K562 (cell line): ENCODE measurements around the gene COL23A1. TPM values are rescaled to one million over a fixed set of nuclear protein-coding genes. Genes with fewer than 3 reads are reported as not detected.

Source experiments
- ATAC-seq: fragments of 200-7000 bp; cut with Tn5 transposase; 3 replicates; pipeline ENCODE4 v1.9.1; 2020; ENCODE audit warnings: moderate library complexity
- BruUV-seq: library from RNA; stranded (reverse); fragments of 400-500 nt; replicated peaks from 2 replicates; lab custom pipeline; 2021; lab: Mats Ljungman, UMichigan
- CTCF ChIA-PET: fragments of 300-600 bp; formaldehyde crosslinking; extraction: SDS; loops from one replicate; lab custom pipeline; 2021; ENCODE audit warnings: low intra/inter-chr PET ratio; lab: Yijun Ruan, JAX
- POLR2A ChIA-PET: fragments of 300-600, 350-650 bp; sonication (Branson Sonifier 250); formaldehyde crosslinking; extraction: SDS; loops from one replicate; lab custom pipeline; 2021; ENCODE audit warnings: antibody characterized with exemption, inconsistent platforms; lab: Yijun Ruan, JAX
- DNase-seq, 4 experiments: peaks; one replicate each; pipeline versions ENCODE4 v3.0.0 to v3.0.0-alpha.2; 2011 to 2018; ENCODE audit warnings: low spot score in 3 of 4, mixed read lengths in 3 of 4; ENCODE audit errors: extremely low read depth in 1 of 4
- FAIRE-seq: peaks from 2 replicates; lab custom pipeline; 2011; peaks lifted over from hg19 to GRCh38; lab: Jason Lieb, UNC
- H2AFZ ChIP-seq: 2 replicates; pipeline ENCODE4 v1.6.0; 2011; ENCODE audit warnings: low read depth, low read length, control low read depth, inconsistent platforms
- H3K27ac ChIP-seq: fragments of 200-600 bp; 3 replicates; pipeline ENCODE4 v1.8.0; 2011; ENCODE audit warnings: low read depth, mild to moderate bottlenecking, control low read depth, inconsistent platforms, low read length, moderate library complexity, mixed read lengths; ENCODE audit errors: extremely low read depth
- H3K27me3 ChIP-seq, 2 experiments: fragments of 300-600 bp in 1 of 2; 2 replicates in 1 of 2; 3 replicates in 1 of 2; pipeline versions ENCODE4 v1.6.0 to v1.8.0; 2011; ENCODE audit warnings: inconsistent platforms in 2 of 2, low read length in 2 of 2, mild to moderate bottlenecking in 1 of 2, mixed read lengths in 1 of 2, moderate library complexity in 1 of 2; ENCODE audit not compliant: control insufficient read depth in 2 of 2, insufficient read depth in 2 of 2
- H3K36me3 ChIP-seq: fragments of 300-600 bp; 3 replicates; pipeline ENCODE4 v1.8.0; 2011; ENCODE audit warnings: mild to moderate bottlenecking, low read length, inconsistent platforms; ENCODE audit not compliant: control insufficient read depth, insufficient read depth
- H3K4me1 ChIP-seq, 2 experiments: fragments of 200-600 bp in 1 of 2; replicated peaks in 1 of 2; 2 replicates in 1 of 2; 3 replicates in 1 of 2; pipeline versions ENCODE4 v1.5.1 to v1.8.0; 2011; ENCODE audit warnings: inconsistent platforms in 2 of 2, low read length in 2 of 2, mild to moderate bottlenecking in 1 of 2, mixed read lengths in 1 of 2, moderate library complexity in 1 of 2; ENCODE audit not compliant: control insufficient read depth in 2 of 2, insufficient read depth in 2 of 2
- H3K4me2 ChIP-seq: 2 replicates; pipeline ENCODE4 v1.6.1; 2011; ENCODE audit warnings: low read length, control low read depth, inconsistent platforms, mixed read lengths; ENCODE audit not compliant: insufficient read depth
- H3K4me3 ChIP-seq: fragments of 200-600 bp; sonication (generic), shearing (Covaris generic); 2 replicates; pipeline ENCODE4 v1.5.1; 2016; ENCODE audit warnings: control low read depth, inconsistent platforms
- H3K79me2 ChIP-seq: fragments of 200-600 bp; 3 replicates; pipeline ENCODE4 v1.8.0; 2011; ENCODE audit warnings: low read length, inconsistent platforms; ENCODE audit not compliant: control insufficient read depth, insufficient read depth
- H3K9ac ChIP-seq, 2 experiments: 2 replicates each; pipeline versions ENCODE4 v1.6.0 to v1.6.1; 2011; ENCODE audit warnings: low read depth in 2 of 2, low read length in 2 of 2, control low read depth in 1 of 2, inconsistent platforms in 1 of 2, mild to moderate bottlenecking in 1 of 2, mixed read lengths in 1 of 2; ENCODE audit not compliant: insufficient read depth in 1 of 2
- H3K9me1 ChIP-seq: one replicate; pipeline ENCODE4 v1.6.0; 2011; ENCODE audit warnings: inconsistent platforms, mild to moderate bottlenecking, low read length, moderate library complexity; ENCODE audit not compliant: control insufficient read depth, insufficient read depth
- H3K9me3 ChIP-seq: replicated peaks from 2 replicates; pipeline ENCODE4 v1.5.1; 2011; ENCODE audit warnings: low read depth, low read length, inconsistent platforms; ENCODE audit not compliant: control insufficient read depth, insufficient read depth
- H4K20me1 ChIP-seq: replicated peaks from 2 replicates; pipeline ENCODE4 v1.6.1; 2011; ENCODE audit warnings: low read length, inconsistent platforms, mixed read lengths; ENCODE audit not compliant: control insufficient read depth, insufficient read depth
- CREB3L1 ChIP-seq: fragments of 450-650 bp; IDR thresholded peaks from 2 replicates; pipeline ENCODE4 v1.6.1; 2014; ENCODE audit warnings: low read depth, mild to moderate bottlenecking, moderate library complexity, borderline replicate concordance
- EP400 ChIP-seq: fragments of 450-650 bp; IDR thresholded peaks from 2 replicates; pipeline ENCODE4 v1.6.1; 2017; ENCODE audit warnings: antibody characterized with exemption, mild to moderate bottlenecking, moderate library complexity
- ILF3 ChIP-seq: fragments of 450-650 bp; IDR thresholded peaks from 2 replicates; pipeline ENCODE4 v1.6.1; 2018; ENCODE audit warnings: antibody characterized with exemption, mild to moderate bottlenecking, moderate library complexity, borderline replicate concordance
- MAFF ChIP-seq: IDR thresholded peaks from 2 replicates; pipeline ENCODE4 v1.6.1; 2012; ENCODE audit warnings: low read length, improper control_type of control experiment
- MCM3 ChIP-seq: fragments of 450-650 bp; IDR thresholded peaks from 2 replicates; pipeline ENCODE4 v1.6.1; 2016
- MEF2D ChIP-seq: conservative IDR thresholded peaks from 2 replicates; pipeline ENCODE4 v1.6.1; 2016; ENCODE audit warnings: low read depth, missing genetic modification characterization, missing compliant biosample characterization
- NCOA2 ChIP-seq, 2 experiments: fragments of 450-650 bp; IDR thresholded peaks; 2 replicates each; pipeline ENCODE4 v1.6.1; 2018; ENCODE audit warnings: mild to moderate bottlenecking in 2 of 2, moderate library complexity in 1 of 2; ENCODE audit not compliant: partially characterized antibody in 2 of 2
- PHB ChIP-seq: fragments of 250-450 bp; sonication (Bioruptor Pico); IDR thresholded peaks from 2 replicates; pipeline ENCODE4 v1.5.0; 2021
- PML ChIP-seq: IDR thresholded peaks from 2 replicates; pipeline ENCODE4 v1.6.1; 2012; ENCODE audit warnings: low read length, inconsistent platforms
- PTRF ChIP-seq: fragments of 450-650 bp; IDR thresholded peaks from 2 replicates; pipeline ENCODE4 v1.6.1; 2016; ENCODE audit warnings: mild to moderate bottlenecking, missing genetic modification characterization, missing compliant biosample characterization
- SMAD3 ChIP-seq: fragments of 450-650 bp; formaldehyde crosslinking; conservative IDR thresholded peaks from 2 replicates; pipeline ENCODE4 v1.4.0; 2020; ENCODE audit warnings: mild to moderate bottlenecking
- SRSF9 ChIP-seq: fragments of 200-400 bp; formaldehyde crosslinking; IDR thresholded peaks from 2 replicates; pipeline ENCODE4 v1.6.1; 2017; ENCODE audit warnings: low read depth, low read length, borderline replicate concordance
- WGBS: fragments of 100-300 bp; shearing (Covaris generic); methylation state at CpG from one replicate; pipeline ENCODE4 v1.1.6; 2016; ENCODE audit warnings: low coverage, mixed read lengths; ENCODE audit not compliant: insufficient coverage; ENCODE audit errors: missing lambda C conversion rate; 5-methylcytosine and 5-hydroxymethylcytosine counted together
- in situ Hi-C: fragments of 300-500 bp; cut with MboI; formaldehyde crosslinking; loops from 4 replicates; pipeline ENCODE4 v1.15.0; 2018; ENCODE audit warnings: inconsistent platforms, mixed read lengths
- intact Hi-C: fragments of 100-400 bp; cut with micrococcal nuclease; formaldehyde crosslinking; loops from 2 replicates; pipeline ENCODE4 v1.14.2; 2022
- polyA plus RNA-seq, 8 experiments: library from polyadenylated mRNA; depleted of rRNA in 4 of 8; stranded (reverse) in 5 of 8; unstranded in 3 of 8; fragments of >200 nt; fragmentation: Nextera tagmentation in 2 of 8; fragmentation: Illumina TruSeq in 1 of 8; extraction: Ambion mirVana in 2 of 8; extraction: Trizol in 1 of 8; gene quantifications; 2 replicates each; pipeline versions ENCODE4 v1.2.1 to v1.2.3, GENCODE V29; 2011 to 2014; ENCODE audit warnings: inconsistent platforms in 1 of 8, missing spikeins in 1 of 8
- total RNA-seq, 7 experiments: library from RNA; depleted of rRNA in 6 of 7; stranded (reverse); fragments of >200 nt in 6 of 7; fragmentation: Illumina TruSeq in 2 of 7; extraction: Trizol in 2 of 7; gene quantifications; 2 replicates each; pipeline versions ENCODE4 v1.2.1 to v1.2.3, GENCODE V29; 2011 to 2021; ENCODE audit warnings: low replicate concordance in 1 of 7

COL23A1 gene
- total and polyA plus RNA-seq, 9 of the 15 experiments (the other 6 are each of a cell fraction or from before 2014, with no cell fraction given), result 0.09 TPM; not detected in 8

- Histone ChIP-seq H3K9me1 (no peaks in the 10 kb centered on the region), H4K20me1 (no peaks in the 10 kb centered on the region), H3K9me3 (no peaks in the 10 kb centered on the region), H3K36me3 (no peaks in the 10 kb centered on the region), H3K4me1 (peaks cover 6 to 19% of the 10 kb centered on the region in 2 experiments; a peak in 3 of 5 replicates)
- no peak for ATAC-seq
- POLR2A ChIA-PET, result interaction anchor here (0.5 to 0.9 kb wide), 4 partner anchors 15 to 282 kb away, joined by 3 to 4 read pairs (median 3); no protein-coding TSS in a partner anchor
- in situ Hi-C loops, result no loop called here
- no TSS peak for BruUV-seq
- no peak for FAIRE-seq
- no peak for TF ChIP-seq PTRF (tag)
- TF ChIP-seq MEF2D (tag), result no peak
- TF ChIP-seq NCOA2 (IDR thresholded peaks at IDR 0.05; ENCODE audit: partially characterized antibody in 2 of 2), result no peak
- TF ChIP-seq EP400, result no peak
- no peak for TF ChIP-seq PHB (CRISPR knock-in tag)
- no peak for TF ChIP-seq MCM3
- no peak for TF ChIP-seq CREB3L1
- no peak for TF ChIP-seq SMAD3 (CRISPR knock-in tag)
- no peak for TF ChIP-seq ILF3
- TF ChIP-seq MAFF, result no peak
- TF ChIP-seq SRSF9, result no peak
- TF ChIP-seq PML, result no peak
- TF ChIP-seq, all 486 proteins: peak for 0
- Histone ChIP-seq H3K4me2 (no peak overlapping the region), H3K27ac (no peak overlapping the region), H3K27me3 (peaks cover 0 to 17% of the 10 kb centered on the region in 2 experiments; a peak in 4 of 5 replicates), H3K9ac (no peak overlapping the region), H2AFZ (no peak overlapping the region), H3K79me2 (no peaks in the 10 kb centered on the region), H3K4me3 (no peak overlapping the region)
- WGBS, result 31% methylated on average over 10 of the region's 13 CpGs
- CTCF ChIA-PET, result no interaction called here
- no peak for DNase-seq
- intact Hi-C loops, result no loop called here
These were observed 153.8 kb downstream of the COL23A1 start for GRCh38 chr5:178436326-178436940.
